GM12878 (cell line): ENCODE data around the gene ENTPD6. TPM values are rescaled to one million over a fixed set of nuclear protein-coding genes. Genes with fewer than 3 reads are reported as not detected.

ENCODE experiments used
- ATAC-seq: fragments of 200-7000 bp; cut with Tn5 transposase; 3 replicates; pipeline ENCODE4 v1.9.1; 2020; ENCODE audit warnings: mild to moderate bottlenecking, moderate library complexity
- BruUV-seq: library from RNA; stranded (reverse); fragments of 400-500 nt; replicated peaks from 2 replicates; lab custom pipeline; 2021; lab: Mats Ljungman, UMichigan
- CTCF ChIA-PET: fragments of 300-600 bp; sonication (Branson Sonifier 250); formaldehyde crosslinking; extraction: SDS; loops from one replicate; lab custom pipeline; 2021; ENCODE audit warnings: inconsistent platforms; lab: Yijun Ruan, JAX
- POLR2A ChIA-PET: fragments of 350-600 bp; formaldehyde crosslinking; extraction: SDS; loops from one replicate; lab custom pipeline; 2021; ENCODE audit warnings: inconsistent platforms; lab: Charles Lee
- RAD21 ChIA-PET: fragments of 300-600 bp; sonication (Branson Sonifier 250); formaldehyde crosslinking; loops from one replicate; lab custom pipeline; 2023; ENCODE audit warnings: antibody characterized with exemption; ENCODE audit not compliant: unreplicated experiment; lab: Charles Lee
- SMC1A ChIA-PET: fragments of 300-600 bp; sonication (Branson Sonifier 250); formaldehyde crosslinking; loops from one replicate; lab custom pipeline; 2023; ENCODE audit not compliant: unreplicated experiment, uncharacterized antibody; lab: Charles Lee
- DNase-seq: peaks from one replicate; pipeline ENCODE4 v3.0.0-alpha.2; 2011; ENCODE audit warnings: low read depth, low spot score
- FAIRE-seq: peaks from 3 replicates; lab custom pipeline; 2011; peaks lifted over from hg19 to GRCh38; lab: Jason Lieb, UNC
- H2AFZ ChIP-seq: 2 replicates; pipeline ENCODE4 v1.6.0; 2011; ENCODE audit warnings: low read depth, low read length, control low read depth; ENCODE audit not compliant: control insufficient read depth
- H3K27ac ChIP-seq: 2 replicates; pipeline ENCODE4 v1.5.1; 2011; ENCODE audit warnings: control low read depth; ENCODE audit not compliant: control insufficient read depth, insufficient read depth
- H3K27me3 ChIP-seq, 2 experiments: replicated peaks in 1 of 2; 2 replicates each; pipeline versions ENCODE4 v1.6.0 to v1.6.1; 2011; ENCODE audit warnings: low read length in 1 of 2; ENCODE audit not compliant: control insufficient read depth in 2 of 2, insufficient read depth in 2 of 2
- H3K36me3 ChIP-seq, 2 experiments: 2 replicates each; pipeline ENCODE4 v1.5.1; 2011; ENCODE audit warnings: low read length in 1 of 2; ENCODE audit not compliant: control insufficient read depth in 2 of 2, insufficient read depth in 2 of 2
- H3K4me1 ChIP-seq: 2 replicates; pipeline ENCODE4 v1.6.1; 2011; ENCODE audit warnings: mild to moderate bottlenecking, low read length, moderate library complexity, mixed read lengths; ENCODE audit not compliant: control insufficient read depth, insufficient read depth
- H3K4me2 ChIP-seq: 2 replicates; pipeline ENCODE4 v1.6.0; 2011; ENCODE audit warnings: control low read depth; ENCODE audit not compliant: control insufficient read depth, insufficient read depth
- H3K4me3 ChIP-seq: fragments of 200-600 bp; sonication (generic); 2 replicates; pipeline ENCODE4 v1.5.1; 2016
- H3K79me2 ChIP-seq: 2 replicates; pipeline ENCODE4 v1.6.0; 2011; ENCODE audit warnings: low read length; ENCODE audit not compliant: control insufficient read depth, insufficient read depth
- H3K9ac ChIP-seq: 2 replicates; pipeline ENCODE4 v1.8.0; 2011; ENCODE audit warnings: low read length, control low read depth, mixed read lengths; ENCODE audit not compliant: control insufficient read depth, insufficient read depth
- H3K9me3 ChIP-seq: replicated peaks from 3 replicates; pipeline ENCODE4 v1.5.1; 2011; ENCODE audit warnings: mild to moderate bottlenecking, low read length; ENCODE audit not compliant: control insufficient read depth, insufficient read depth
- H4K20me1 ChIP-seq: 2 replicates; pipeline ENCODE4 v1.6.0; 2011; ENCODE audit not compliant: control insufficient read depth, insufficient read depth
- MXI1 ChIP-seq: fragments of 150-350 bp; IDR thresholded peaks from 2 replicates; pipeline ENCODE4 v1.6.1; 2011; ENCODE audit warnings: low read depth, mild to moderate bottlenecking, inconsistent platforms, low read length, improper control_type of control experiment
- NFIC ChIP-seq: IDR thresholded peaks from 2 replicates; pipeline ENCODE4 v1.6.1; 2012; ENCODE audit warnings: low read depth, mild to moderate bottlenecking, inconsistent platforms, low read length, moderate library complexity
- SUZ12 ChIP-seq: fragments of 200-600 bp; sonication (generic); IDR thresholded peaks from one replicate; pipeline ENCODE4 v1.6.1; 2018; ENCODE audit warnings: antibody characterized with exemption, mild to moderate bottlenecking; ENCODE audit not compliant: unreplicated experiment
- ZBED1 ChIP-seq: IDR thresholded peaks from 2 replicates; pipeline ENCODE4 v1.6.1; 2016; ENCODE audit warnings: borderline replicate concordance
- ZNF207 ChIP-seq: fragments of 450-650 bp; IDR thresholded peaks from 2 replicates; pipeline ENCODE4 v1.6.1; 2014; ENCODE audit warnings: antibody characterized with exemption, mild to moderate bottlenecking, borderline replicate concordance
- WGBS: methylation state at CpG from one replicate; pipeline ENCODE4 v1.1.6; 2016; ENCODE audit warnings: low lambda C conversion rate; ENCODE audit not compliant: insufficient replicate concordance, insufficient coverage; ENCODE audit errors: missing lambda C conversion rate; 5-methylcytosine and 5-hydroxymethylcytosine counted together
- in situ Hi-C: fragments of 300-500 bp; cut with MboI; formaldehyde crosslinking; loops from 9 replicates; pipeline ENCODE4 v1.14.3; 2018; ENCODE audit warnings: mixed read lengths
- intact Hi-C: fragments of 100-400 bp; cut with micrococcal nuclease; formaldehyde crosslinking; loops from one replicate; pipeline ENCODE4 v1.14.2; 2022; ENCODE audit not compliant: unreplicated experiment
- polyA plus RNA-seq, 11 experiments: library from polyadenylated mRNA; depleted of rRNA in 4 of 11; unstranded in 6 of 11; stranded (reverse) in 5 of 11; fragments of >200 nt; fragmentation: Nextera tagmentation in 4 of 11; fragmentation: Illumina TruSeq in 1 of 11; extraction: Ambion mirVana in 4 of 11; extraction: Trizol in 1 of 11; gene quantifications; 1 replicate in 1 of 11; 2 replicates in 10 of 11; pipeline versions ENCODE4 v1.2.1 to v1.2.3, GENCODE V29; 2011 to 2016; ENCODE audit warnings: inconsistent platforms in 2 of 11, missing spikeins in 2 of 11, low read depth in 1 of 11
- total RNA-seq, 4 experiments: library from RNA; depleted of rRNA in 3 of 4; stranded (reverse); fragments of >200 nt in 3 of 4; fragmentation: Illumina TruSeq in 1 of 4; extraction: Trizol in 1 of 4; gene quantifications; 2 replicates each; pipeline versions ENCODE4 v1.2.1 to v1.2.3, GENCODE V29; 2013 to 2021
- TF ChIP-seq, protein P1 (sequence below): fragments of 150-350 bp; IDR thresholded peaks from 2 replicates; pipeline ENCODE4 v1.6.1; 2014; ENCODE audit warnings: mild to moderate bottlenecking, low read depth, low read length
- TF ChIP-seq, protein P2 (sequence below): IDR thresholded peaks from 2 replicates; pipeline ENCODE4 v1.6.1; 2012; ENCODE audit warnings: mild to moderate bottlenecking, low read depth, low read length
- TF ChIP-seq, protein P3 (sequence below): fragments of 450-650 bp; IDR thresholded peaks from 2 replicates; pipeline ENCODE4 v1.6.1; 2017; ENCODE audit warnings: borderline replicate concordance
- TF ChIP-seq, protein P4 (sequence below): IDR thresholded peaks from 2 replicates; pipeline ENCODE4 v1.6.1; 2012; ENCODE audit warnings: low read length, inconsistent platforms

The ENTPD6 gene
- total and polyA plus RNA-seq, 10 of the 15 experiments (the other 5 are each of a cell fraction or from before 2014, with no cell fraction given), result 0.53 to 45.4 (median 31.1) TPM

DNA sequence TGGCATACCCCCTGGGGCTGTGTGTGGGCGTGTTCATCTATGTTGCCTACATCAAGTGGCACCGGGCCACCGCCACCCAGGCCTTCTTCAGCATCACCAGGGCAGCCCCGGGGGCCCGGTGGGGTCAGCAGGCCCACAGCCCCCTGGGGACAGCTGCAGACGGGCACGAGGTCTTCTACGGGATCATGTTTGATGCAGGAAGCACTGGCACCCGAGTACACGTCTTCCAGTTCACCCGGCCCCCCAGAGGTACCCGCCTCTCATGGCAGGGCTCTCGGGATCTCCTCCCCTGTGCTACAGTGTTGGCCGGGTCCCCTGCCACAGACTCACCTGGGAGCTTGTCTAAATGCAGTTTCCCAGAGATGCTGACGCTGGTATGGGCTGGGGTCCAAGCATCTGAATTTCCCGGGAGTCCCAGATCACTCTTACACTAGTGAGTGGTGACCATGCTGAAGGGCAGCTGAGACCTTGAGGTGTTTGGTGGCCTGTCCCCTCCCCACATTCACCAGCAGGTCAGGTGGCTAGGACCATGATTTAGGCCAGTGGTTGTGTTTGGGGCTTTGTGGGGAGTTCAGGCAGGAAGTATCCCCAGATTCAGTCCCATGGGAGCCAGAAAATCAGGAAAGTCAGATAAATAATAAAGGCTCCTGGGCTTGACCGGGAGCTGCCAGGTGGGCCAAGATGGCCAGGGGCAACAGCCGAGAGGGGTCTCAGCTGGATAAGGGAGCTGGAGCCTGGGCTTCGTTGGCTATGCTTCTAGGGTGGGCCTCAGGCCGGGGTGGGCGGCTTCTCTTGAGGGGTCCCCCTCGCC is 11.8 kb downstream of the ENTPD6 start:
- Histone ChIP-seq H3K4me1 (peaks cover 5% of the 10 kb centered on the region; the same call in 1 of the 2 replicates), H2AFZ (no peak overlapping the region), H3K79me2 (no peaks in the 10 kb centered on the region; the same call in 1 of the 2 replicates), H4K20me1 (no peaks in the 10 kb centered on the region), H3K4me2 (no peak overlapping the region), H3K27ac (no peak overlapping the region), H3K4me3 (no peak overlapping the region), H3K9ac (no peak overlapping the region), H3K9me3 (no peaks in the 10 kb centered on the region; the same call in 2 of the 3 replicates), H3K36me3 (peaks cover 7 to 10% of the 10 kb centered on the region in 2 experiments; a peak in 3 of 4 replicates), H3K27me3 (no peaks in the 10 kb centered on the region)
- CTCF ChIA-PET, result no interaction called here
- SMC1A ChIA-PET, result interaction anchor here (0.6 kb wide), 1 partner anchor 802 kb away, joined by 3 read pairs; no protein-coding TSS in a partner anchor
- WGBS, result 90% methylated on average over 22 of the region's 22 CpGs
- in situ Hi-C loops, result no loop called here
- ATAC-seq (no peak), FAIRE-seq (no peak), DNase-seq (no peak)
- BruUV-seq, result no TSS peak
- POLR2A ChIA-PET, result no interaction called here
- RAD21 ChIA-PET, result no interaction called here
- intact Hi-C loops, result loop anchor here (10.0 kb wide), 1 partner anchor 57 kb away; no protein-coding TSS in a partner anchor
- TF ChIP-seq, protein P1, sequence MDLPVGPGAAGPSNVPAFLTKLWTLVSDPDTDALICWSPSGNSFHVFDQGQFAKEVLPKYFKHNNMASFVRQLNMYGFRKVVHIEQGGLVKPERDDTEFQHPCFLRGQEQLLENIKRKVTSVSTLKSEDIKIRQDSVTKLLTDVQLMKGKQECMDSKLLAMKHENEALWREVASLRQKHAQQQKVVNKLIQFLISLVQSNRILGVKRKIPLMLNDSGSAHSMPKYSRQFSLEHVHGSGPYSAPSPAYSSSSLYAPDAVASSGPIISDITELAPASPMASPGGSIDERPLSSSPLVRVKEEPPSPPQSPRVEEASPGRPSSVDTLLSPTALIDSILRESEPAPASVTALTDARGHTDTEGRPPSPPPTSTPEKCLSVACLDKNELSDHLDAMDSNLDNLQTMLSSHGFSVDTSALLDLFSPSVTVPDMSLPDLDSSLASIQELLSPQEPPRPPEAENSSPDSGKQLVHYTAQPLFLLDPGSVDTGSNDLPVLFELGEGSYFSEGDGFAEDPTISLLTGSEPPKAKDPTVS, result no peak
- no peak for TF ChIP-seq MXI1
- TF ChIP-seq, protein P2, sequence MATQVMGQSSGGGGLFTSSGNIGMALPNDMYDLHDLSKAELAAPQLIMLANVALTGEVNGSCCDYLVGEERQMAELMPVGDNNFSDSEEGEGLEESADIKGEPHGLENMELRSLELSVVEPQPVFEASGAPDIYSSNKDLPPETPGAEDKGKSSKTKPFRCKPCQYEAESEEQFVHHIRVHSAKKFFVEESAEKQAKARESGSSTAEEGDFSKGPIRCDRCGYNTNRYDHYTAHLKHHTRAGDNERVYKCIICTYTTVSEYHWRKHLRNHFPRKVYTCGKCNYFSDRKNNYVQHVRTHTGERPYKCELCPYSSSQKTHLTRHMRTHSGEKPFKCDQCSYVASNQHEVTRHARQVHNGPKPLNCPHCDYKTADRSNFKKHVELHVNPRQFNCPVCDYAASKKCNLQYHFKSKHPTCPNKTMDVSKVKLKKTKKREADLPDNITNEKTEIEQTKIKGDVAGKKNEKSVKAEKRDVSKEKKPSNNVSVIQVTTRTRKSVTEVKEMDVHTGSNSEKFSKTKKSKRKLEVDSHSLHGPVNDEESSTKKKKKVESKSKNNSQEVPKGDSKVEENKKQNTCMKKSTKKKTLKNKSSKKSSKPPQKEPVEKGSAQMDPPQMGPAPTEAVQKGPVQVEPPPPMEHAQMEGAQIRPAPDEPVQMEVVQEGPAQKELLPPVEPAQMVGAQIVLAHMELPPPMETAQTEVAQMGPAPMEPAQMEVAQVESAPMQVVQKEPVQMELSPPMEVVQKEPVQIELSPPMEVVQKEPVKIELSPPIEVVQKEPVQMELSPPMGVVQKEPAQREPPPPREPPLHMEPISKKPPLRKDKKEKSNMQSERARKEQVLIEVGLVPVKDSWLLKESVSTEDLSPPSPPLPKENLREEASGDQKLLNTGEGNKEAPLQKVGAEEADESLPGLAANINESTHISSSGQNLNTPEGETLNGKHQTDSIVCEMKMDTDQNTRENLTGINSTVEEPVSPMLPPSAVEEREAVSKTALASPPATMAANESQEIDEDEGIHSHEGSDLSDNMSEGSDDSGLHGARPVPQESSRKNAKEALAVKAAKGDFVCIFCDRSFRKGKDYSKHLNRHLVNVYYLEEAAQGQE, result no peak
- TF ChIP-seq, protein P3, sequence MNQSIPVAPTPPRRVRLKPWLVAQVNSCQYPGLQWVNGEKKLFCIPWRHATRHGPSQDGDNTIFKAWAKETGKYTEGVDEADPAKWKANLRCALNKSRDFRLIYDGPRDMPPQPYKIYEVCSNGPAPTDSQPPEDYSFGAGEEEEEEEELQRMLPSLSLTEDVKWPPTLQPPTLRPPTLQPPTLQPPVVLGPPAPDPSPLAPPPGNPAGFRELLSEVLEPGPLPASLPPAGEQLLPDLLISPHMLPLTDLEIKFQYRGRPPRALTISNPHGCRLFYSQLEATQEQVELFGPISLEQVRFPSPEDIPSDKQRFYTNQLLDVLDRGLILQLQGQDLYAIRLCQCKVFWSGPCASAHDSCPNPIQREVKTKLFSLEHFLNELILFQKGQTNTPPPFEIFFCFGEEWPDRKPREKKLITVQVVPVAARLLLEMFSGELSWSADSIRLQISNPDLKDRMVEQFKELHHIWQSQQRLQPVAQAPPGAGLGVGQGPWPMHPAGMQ, result no peak
- TF ChIP-seq SUZ12, result no peak
- no peak for TF ChIP-seq ZBED1
- no peak for TF ChIP-seq ZNF207
- TF ChIP-seq NFIC, result no peak
- TF ChIP-seq, protein P4, sequence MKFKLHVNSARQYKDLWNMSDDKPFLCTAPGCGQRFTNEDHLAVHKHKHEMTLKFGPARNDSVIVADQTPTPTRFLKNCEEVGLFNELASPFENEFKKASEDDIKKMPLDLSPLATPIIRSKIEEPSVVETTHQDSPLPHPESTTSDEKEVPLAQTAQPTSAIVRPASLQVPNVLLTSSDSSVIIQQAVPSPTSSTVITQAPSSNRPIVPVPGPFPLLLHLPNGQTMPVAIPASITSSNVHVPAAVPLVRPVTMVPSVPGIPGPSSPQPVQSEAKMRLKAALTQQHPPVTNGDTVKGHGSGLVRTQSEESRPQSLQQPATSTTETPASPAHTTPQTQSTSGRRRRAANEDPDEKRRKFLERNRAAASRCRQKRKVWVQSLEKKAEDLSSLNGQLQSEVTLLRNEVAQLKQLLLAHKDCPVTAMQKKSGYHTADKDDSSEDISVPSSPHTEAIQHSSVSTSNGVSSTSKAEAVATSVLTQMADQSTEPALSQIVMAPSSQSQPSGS, result no peak
